Glutamatergic neuron (in vitro differentiated cells): ENCODE measurements around the gene HIPK4. TPM values are rescaled to one million over a fixed set of nuclear protein-coding genes. Genes with fewer than 3 reads are reported as not detected.

Source experiments
- DNase-seq: peaks from one replicate; pipeline ENCODE4 v3.0.0; 2022
- H3K27ac Mint-ChIP-seq: one replicate; pipeline ENCODE4 v1.8.0; 2020; ENCODE audit warnings: mild to moderate bottlenecking, mixed read lengths, inconsistent platforms; ENCODE audit not compliant: unreplicated experiment
- H3K27me3 Mint-ChIP-seq: one replicate; pipeline ENCODE4 v1.8.0; 2020; ENCODE audit warnings: mild to moderate bottlenecking, moderate library complexity, mixed read lengths, inconsistent platforms; ENCODE audit not compliant: unreplicated experiment
- H3K36me3 Mint-ChIP-seq: one replicate; pipeline ENCODE4 v1.8.0; 2020; ENCODE audit warnings: mild to moderate bottlenecking, mixed read lengths, inconsistent platforms; ENCODE audit not compliant: unreplicated experiment
- H3K4me1 Mint-ChIP-seq: one replicate; pipeline ENCODE4 v1.8.0; 2020; ENCODE audit warnings: mild to moderate bottlenecking, low read depth, mixed read lengths, inconsistent platforms; ENCODE audit not compliant: unreplicated experiment
- H3K4me3 Mint-ChIP-seq: one replicate; pipeline ENCODE4 v1.8.0; 2020; ENCODE audit warnings: mild to moderate bottlenecking, mixed read lengths, inconsistent platforms; ENCODE audit not compliant: unreplicated experiment
- H3K9me3 Mint-ChIP-seq: one replicate; pipeline ENCODE4 v1.8.0; 2020; ENCODE audit warnings: mild to moderate bottlenecking, moderate library complexity, mixed read lengths, inconsistent platforms; ENCODE audit not compliant: unreplicated experiment
- total RNA-seq: library from RNA; stranded (reverse); fragmentation: NEBNext Ultra II Directional; extraction: Animal tissue kit (Norgen Biotek cat#: 25700); gene quantifications from one replicate; pipeline ENCODE4 v1.2.1, GENCODE V29; 2021; ENCODE audit not compliant: unreplicated experiment
- TF ChIP-seq, protein P1 (sequence below): fragments of 200-600 bp; sonication (generic); IDR thresholded peaks from one replicate; pipeline ENCODE4 v1.5.0; 2021; ENCODE audit not compliant: partially characterized antibody, unreplicated experiment

HIPK4 gene
- total RNA-seq, 1 donor from 2014 or later, result not detected

DNA sequence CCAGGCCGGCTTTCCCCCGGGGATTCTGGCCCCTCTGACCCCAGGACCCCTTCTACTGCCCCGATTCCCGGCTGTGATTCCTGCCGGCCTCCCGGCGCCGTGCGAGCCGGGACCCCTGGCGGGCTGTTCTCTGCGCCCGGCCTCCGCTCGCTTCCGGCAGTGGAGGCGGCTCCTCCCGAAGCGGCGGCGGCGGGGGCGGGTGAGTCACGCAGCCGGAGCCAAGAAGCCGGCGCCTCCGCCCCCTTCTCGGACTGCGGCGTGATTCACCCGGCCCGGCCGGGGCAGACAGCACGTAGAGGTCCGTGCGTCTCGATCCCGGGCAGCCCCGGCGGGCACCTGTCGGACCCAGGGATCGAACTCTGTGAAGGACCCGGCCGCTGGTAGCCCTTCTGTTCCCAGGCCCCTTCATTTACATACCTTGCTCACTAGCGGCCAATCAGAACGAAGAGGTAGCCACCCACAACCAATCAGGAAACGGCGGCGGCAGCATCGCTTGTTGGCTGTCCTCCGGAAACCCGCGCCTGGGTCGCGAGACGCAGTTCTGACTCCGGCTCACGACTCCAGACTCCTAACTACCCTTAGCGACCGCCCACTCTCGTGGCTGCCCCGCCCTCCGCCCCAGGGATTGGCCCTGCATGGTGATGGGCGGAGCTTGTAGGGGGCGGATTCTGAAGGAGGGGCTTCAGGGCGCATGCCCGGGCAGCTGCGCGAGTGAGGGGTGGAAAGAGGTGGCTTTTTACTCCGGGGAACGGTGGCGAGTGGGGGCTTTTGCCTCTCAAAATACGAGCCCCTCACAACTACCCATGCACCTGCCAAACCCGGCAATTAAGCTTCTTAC, 35.7 kb upstream of the HIPK4 start, which contains the start of gene SERTAD1:
Gene SERTAD1 (minus strand): TSS at position 543 of the 838 bp plus-strand sequence. CDS start 2,446 bp downstream, outside the sequence.
- DNase-seq, result peak; percentile 100
- peak within 1 kb of the TSS; percentile 81 for H3K27ac Mint-ChIP-seq
- H3K9me3 Mint-ChIP-seq, result peaks cover 8% of the 10 kb centered on the region
- H3K27me3 Mint-ChIP-seq, result peaks cover 8% of the 10 kb centered on the region
- no peaks in the 10 kb centered on the region for H3K36me3 Mint-ChIP-seq
- TF ChIP-seq, protein P1, sequence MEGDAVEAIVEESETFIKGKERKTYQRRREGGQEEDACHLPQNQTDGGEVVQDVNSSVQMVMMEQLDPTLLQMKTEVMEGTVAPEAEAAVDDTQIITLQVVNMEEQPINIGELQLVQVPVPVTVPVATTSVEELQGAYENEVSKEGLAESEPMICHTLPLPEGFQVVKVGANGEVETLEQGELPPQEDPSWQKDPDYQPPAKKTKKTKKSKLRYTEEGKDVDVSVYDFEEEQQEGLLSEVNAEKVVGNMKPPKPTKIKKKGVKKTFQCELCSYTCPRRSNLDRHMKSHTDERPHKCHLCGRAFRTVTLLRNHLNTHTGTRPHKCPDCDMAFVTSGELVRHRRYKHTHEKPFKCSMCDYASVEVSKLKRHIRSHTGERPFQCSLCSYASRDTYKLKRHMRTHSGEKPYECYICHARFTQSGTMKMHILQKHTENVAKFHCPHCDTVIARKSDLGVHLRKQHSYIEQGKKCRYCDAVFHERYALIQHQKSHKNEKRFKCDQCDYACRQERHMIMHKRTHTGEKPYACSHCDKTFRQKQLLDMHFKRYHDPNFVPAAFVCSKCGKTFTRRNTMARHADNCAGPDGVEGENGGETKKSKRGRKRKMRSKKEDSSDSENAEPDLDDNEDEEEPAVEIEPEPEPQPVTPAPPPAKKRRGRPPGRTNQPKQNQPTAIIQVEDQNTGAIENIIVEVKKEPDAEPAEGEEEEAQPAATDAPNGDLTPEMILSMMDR, result peak; percentile 96
- H3K4me1 Mint-ChIP-seq, result peaks cover 11% of the 10 kb centered on the region
- H3K4me3 Mint-ChIP-seq, result peak within 1 kb of the TSS; percentile 94

DNA sequence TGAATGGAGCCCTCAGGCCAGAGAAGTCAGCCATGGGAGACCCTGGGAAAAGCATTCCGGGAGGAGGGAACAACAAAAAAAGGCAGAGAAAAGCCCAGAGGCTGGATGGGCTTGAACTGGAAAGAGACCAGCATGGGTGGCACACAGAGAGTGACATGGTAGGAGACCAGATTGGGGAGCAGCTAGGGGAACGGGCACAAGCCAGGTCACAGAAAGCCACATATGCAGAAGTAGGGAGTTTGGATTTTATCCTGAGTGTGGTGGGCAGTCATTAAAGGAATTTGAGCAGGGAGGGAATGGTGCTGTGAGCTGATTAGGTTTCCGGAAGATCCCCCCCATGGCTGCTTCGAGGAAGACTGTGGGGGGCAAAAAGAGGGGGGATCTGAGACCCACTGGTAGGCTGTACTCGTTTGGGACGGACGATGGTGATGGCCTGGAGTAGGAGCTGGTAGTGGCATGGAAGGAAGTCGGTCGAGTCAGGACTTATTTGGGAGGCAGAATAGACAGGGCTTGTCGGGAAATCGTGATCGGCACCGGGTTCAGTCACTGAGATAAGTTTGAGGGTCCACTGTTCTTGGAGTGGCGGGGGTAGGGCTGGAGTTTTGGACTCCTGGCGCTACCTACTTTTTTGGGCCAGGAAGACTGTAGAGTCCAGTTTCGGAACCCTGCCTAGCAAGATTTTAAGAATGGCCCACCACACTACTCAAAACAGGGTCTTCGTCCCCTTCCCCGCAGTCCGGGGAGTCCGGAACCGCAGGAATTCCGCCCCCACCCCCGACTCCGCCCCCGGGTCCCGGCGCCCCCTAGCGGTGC, 34.9 kb upstream of the HIPK4 start:
- no peaks in the 10 kb centered on the region for H3K36me3 Mint-ChIP-seq
- H3K27me3 Mint-ChIP-seq, result peaks cover 8% of the 10 kb centered on the region
- H3K27ac Mint-ChIP-seq, result peak overlapping the region; percentile 67
- peaks cover 8% of the 10 kb centered on the region for H3K9me3 Mint-ChIP-seq
- H3K4me1 Mint-ChIP-seq, result peaks cover 11% of the 10 kb centered on the region
- no peak for DNase-seq
- TF ChIP-seq, protein P1, result no peak
- H3K4me3 Mint-ChIP-seq, result peak overlapping the region; percentile 89

DNA sequence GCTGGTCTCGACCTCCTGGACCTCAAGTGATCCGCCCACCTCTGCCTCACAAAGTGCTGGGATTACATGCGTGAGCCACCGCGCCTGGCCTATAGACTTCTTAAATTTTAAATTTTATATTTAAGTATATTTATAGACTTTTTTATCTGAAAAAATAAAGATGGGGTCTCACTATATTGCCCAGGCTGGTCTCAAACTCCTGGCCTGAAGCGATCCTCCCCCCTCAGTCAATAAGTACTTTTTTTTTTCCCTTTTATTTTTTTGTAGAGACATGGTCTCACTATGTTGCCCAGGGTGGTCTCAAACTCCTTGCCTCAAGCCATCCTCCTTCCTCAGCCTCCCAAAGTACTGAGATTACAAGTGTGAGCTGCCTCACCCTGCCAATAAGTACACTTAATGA, 34.0 kb upstream of the HIPK4 start:
- peaks cover 10% of the 10 kb centered on the region for H3K27me3 Mint-ChIP-seq
- DNase-seq, result no peak
- peaks cover 20% of the 10 kb centered on the region for H3K4me1 Mint-ChIP-seq
- no peak overlapping the region for H3K27ac Mint-ChIP-seq
- TF ChIP-seq, protein P1, result no peak
- H3K36me3 Mint-ChIP-seq, result no peaks in the 10 kb centered on the region
- peaks cover 8% of the 10 kb centered on the region for H3K9me3 Mint-ChIP-seq
- H3K4me3 Mint-ChIP-seq, result no peak overlapping the region

DNA sequence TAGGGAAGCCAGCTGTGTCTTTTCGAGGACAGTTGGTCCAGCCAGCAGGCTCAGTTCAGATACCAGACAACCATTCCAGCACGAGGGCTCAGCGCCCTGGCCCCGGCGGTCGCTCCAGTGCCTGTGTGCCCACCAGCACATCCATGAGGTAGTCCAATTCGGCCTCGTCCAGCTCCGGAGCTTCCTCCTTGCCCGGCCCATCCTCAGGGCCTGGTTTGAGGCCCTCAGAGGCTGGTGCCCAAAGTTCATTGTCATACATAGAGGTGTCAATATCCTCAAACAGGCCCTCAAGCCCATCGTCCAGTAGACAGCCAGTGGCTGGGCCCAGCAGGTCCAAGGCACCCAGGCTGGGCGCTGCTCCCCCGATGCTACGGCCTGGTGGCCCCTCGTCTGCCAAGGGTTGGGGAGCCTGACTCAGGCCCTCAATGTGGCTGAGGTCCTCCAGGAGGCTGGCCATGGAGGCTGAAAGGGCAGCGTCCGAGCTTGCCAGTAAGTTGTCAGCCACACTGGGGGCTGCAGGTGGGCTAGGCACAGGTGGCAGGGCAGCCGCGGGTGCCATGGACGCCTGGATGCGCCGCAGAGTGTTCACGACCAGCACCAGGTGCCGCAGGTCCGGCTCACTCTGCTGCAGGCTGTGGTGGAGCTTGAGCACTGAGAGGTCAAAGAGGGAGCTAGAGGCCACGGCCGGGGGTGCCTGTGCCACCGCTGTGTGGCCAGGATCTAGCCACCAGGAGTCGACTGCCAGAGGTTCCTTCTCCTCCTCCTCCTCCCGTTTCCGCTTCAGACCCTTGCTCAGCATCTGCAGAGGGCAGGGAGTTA, 33.0 kb upstream of the HIPK4 start:
- Mint-ChIP-seq H3K27me3 (peaks cover 11% of the 10 kb centered on the region), H3K4me3 (peak overlapping the region; percentile 18), H3K27ac (peak overlapping the region; percentile 49), H3K36me3 (no peaks in the 10 kb centered on the region), H3K9me3 (peaks cover 8% of the 10 kb centered on the region), H3K4me1 (peaks cover 22% of the 10 kb centered on the region)
- TF ChIP-seq, protein P1, result no peak
- DNase-seq, result no peak
